A673 (cell line): Measurements from ENCODE around the gene PCYT1A.
"Not testable (repeated sequence)": the region's sequence is repeated elsewhere in the genome, so short reads cannot be mapped to it uniquely, and the experiment has no call there.

Experiments used
- CTCF ChIP-seq: fragments of 300-800, 200-600 bp; sonication (generic); conservative IDR thresholded peaks from 2 replicates; pipeline ENCODE4 v1.5.1; 2017; ENCODE audit warnings: low read depth, mild to moderate bottlenecking, antibody characterized with exemption, low read length, moderate library complexity, mixed read lengths
- EZH2 ChIP-seq: fragments of 200-600 bp; sonication (generic); IDR thresholded peaks from 2 replicates; pipeline ENCODE4 v1.6.1; 2017; ENCODE audit warnings: borderline replicate concordance, low read depth, mild to moderate bottlenecking, mixed read lengths, antibody characterized with exemption, low read length; ENCODE audit not compliant: poor library complexity, severe bottlenecking

- TF ChIP-seq CTCF, EZH2: not testable (repeated sequence)
These were observed 81.9 kb downstream of the PCYT1A start for GRCh38 chr3:196205442-196206205.
